ENCODE measurements around the gene IFI27L1.

DNA sequence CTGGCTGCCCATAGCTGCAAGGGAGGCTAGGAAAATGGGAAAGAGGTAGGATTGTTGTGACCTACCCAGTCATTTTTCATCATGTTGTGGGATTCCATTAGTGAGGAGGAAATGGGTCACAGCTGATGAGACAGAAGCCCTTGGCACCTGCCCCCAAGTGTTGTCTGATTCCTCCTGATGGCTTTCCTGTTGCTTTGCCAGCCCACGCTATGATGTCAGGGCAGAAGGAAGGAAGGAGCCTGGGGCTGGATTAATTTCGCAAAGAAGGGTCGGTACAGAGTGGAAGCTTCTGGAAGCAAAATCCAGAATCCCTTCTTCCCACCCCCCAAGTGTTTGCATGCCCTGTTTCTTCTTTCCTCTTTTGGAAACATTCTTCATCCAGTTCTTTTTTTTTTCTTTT, 46.2 kb upstream of the IFI27L1 start:
- TF ChIP-seq POLR2AphosphoS5 (IDR thresholded peaks at IDR 0.05; ENCODE audit: insufficient read depth, low read depth, low read length) (no peak), POLR2A (IDR thresholded peaks at IDR 0.05; ENCODE audit: low read depth, low read length) (no peak), EZH2 (IDR thresholded peaks at IDR 0.05; ENCODE audit: borderline replicate concordance, low read depth, low read length, severe bottlenecking) (no peak)
- TF ChIP-seq, protein P1, sequence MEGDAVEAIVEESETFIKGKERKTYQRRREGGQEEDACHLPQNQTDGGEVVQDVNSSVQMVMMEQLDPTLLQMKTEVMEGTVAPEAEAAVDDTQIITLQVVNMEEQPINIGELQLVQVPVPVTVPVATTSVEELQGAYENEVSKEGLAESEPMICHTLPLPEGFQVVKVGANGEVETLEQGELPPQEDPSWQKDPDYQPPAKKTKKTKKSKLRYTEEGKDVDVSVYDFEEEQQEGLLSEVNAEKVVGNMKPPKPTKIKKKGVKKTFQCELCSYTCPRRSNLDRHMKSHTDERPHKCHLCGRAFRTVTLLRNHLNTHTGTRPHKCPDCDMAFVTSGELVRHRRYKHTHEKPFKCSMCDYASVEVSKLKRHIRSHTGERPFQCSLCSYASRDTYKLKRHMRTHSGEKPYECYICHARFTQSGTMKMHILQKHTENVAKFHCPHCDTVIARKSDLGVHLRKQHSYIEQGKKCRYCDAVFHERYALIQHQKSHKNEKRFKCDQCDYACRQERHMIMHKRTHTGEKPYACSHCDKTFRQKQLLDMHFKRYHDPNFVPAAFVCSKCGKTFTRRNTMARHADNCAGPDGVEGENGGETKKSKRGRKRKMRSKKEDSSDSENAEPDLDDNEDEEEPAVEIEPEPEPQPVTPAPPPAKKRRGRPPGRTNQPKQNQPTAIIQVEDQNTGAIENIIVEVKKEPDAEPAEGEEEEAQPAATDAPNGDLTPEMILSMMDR (IDR thresholded peaks at IDR 0.05; ENCODE audit: extremely low read depth in 1 of 2, insufficient read depth in 1 of 2, low read depth in 1 of 2, low read length in 2 of 2), result no peak
- TF ChIP-seq, protein P2, sequence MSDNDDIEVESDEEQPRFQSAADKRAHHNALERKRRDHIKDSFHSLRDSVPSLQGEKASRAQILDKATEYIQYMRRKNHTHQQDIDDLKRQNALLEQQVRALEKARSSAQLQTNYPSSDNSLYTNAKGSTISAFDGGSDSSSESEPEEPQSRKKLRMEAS (IDR thresholded peaks at IDR 0.05; ENCODE audit: insufficient read depth, insufficient read length), result no peak

Data from endothelial cell of umbilical vein (primary cell).